ENCODE data around the gene ITGB3. TPM values are rescaled to one million over a fixed set of nuclear protein-coding genes. Genes with fewer than 3 reads are reported as not detected.

Gene ITGB3
- total and polyA plus RNA-seq, 9 of the 15 experiments (the other 6 are each of a cell fraction or from before 2014, with no cell fraction given): 0.08 to 2.6 (median 0.62) TPM; not detected in 1

- TF ChIP-seq ZNF318 (IDR thresholded peaks at IDR 0.05; ENCODE audit: borderline replicate concordance in 1 of 2, low read depth in 1 of 2) (0 out of 4 replicates have a peak, but pooled peaks of 1 of the 2 experiments have one; percentile 14), NR2C2 (CRISPR knock-in tag; IDR thresholded peaks at IDR 0.05) (no peak), NR2C2 (tag; IDR thresholded peaks at IDR 0.05) (peak; percentile 19; the same call in 1 of the 2 replicates), MAFK (IDR thresholded peaks at IDR 0.05; ENCODE audit: low read length) (peak; percentile 20; the same call in 1 of the 2 replicates), NBN (IDR thresholded peaks at IDR 0.05; ENCODE audit: low read depth) (no peak), SPI1 (IDR thresholded peaks at IDR 0.05; ENCODE audit: borderline replicate concordance, low read depth, low read length) (peak; percentile 75), CTBP1 (IDR thresholded peaks at IDR 0.05; ENCODE audit: borderline replicate concordance) (peak; percentile 39; the same call in 1 of the 2 replicates), ESRRB (CRISPR knock-in tag; IDR thresholded peaks at IDR 0.05; ENCODE audit: borderline replicate concordance) (no peak), MBD2 (IDR thresholded peaks at IDR 0.05; ENCODE audit: borderline replicate concordance, low read depth) (no peak), C11orf30 (IDR thresholded peaks at IDR 0.05; ENCODE audit: low read depth) (peak; percentile 70), ZNF583 (CRISPR knock-in tag; IDR thresholded peaks at IDR 0.05) (peak; percentile 78; the same call in 1 of the 2 replicates), LCOR (CRISPR knock-in tag; IDR thresholded peaks at IDR 0.05) (peak; percentile 31; the same call in 1 of the 2 replicates), ZNF140 (CRISPR knock-in tag; IDR thresholded peaks at IDR 0.05) (0 out of 2 replicates have a peak, but pooled peaks have one; percentile 19), ELF4 (CRISPR knock-in tag; IDR thresholded peaks at IDR 0.05) (0 out of 2 replicates have a peak, but pooled peaks have one; percentile 44)
These were observed 48.8 kb upstream of the ITGB3 start (continued) for GRCh38 chr17:47204722-47205418.
